Measurements from ENCODE around the gene MDM2.

The MDM2 gene

DNA sequence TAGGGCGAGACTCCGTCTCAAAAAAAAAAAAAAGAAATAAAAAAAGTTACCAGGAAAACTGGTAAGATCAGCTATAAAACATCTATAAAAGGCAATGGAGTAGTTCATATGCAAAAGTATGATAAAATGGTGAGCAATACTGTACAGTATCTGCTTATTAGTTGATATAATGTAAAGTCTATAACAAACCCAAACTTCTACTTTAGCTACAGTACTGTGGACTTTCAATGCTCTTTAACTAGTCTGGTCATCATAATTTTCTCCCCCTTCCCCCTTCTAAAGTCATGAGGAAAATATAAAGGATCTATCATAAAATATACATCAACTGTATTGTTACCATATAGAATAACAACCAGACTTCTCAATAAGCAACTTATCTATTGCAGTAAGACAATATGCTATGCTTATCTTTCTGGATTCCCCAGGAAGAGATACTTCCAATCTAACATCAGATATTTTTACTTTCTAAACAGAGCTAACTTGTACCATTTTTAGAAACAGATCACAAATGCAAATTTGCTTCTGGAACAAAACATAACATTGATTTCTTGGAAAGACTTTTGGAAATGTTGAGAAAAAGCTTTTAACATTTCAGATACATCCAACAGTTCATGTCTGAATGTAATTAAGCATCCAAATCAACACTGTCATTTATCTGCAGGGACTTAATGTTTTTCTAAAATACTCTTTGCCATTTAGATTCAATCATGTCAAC lies 43.8 kb downstream of the MDM2 start:
- no peak for DNase-seq (ENCODE audit: low spot score)

DNA sequence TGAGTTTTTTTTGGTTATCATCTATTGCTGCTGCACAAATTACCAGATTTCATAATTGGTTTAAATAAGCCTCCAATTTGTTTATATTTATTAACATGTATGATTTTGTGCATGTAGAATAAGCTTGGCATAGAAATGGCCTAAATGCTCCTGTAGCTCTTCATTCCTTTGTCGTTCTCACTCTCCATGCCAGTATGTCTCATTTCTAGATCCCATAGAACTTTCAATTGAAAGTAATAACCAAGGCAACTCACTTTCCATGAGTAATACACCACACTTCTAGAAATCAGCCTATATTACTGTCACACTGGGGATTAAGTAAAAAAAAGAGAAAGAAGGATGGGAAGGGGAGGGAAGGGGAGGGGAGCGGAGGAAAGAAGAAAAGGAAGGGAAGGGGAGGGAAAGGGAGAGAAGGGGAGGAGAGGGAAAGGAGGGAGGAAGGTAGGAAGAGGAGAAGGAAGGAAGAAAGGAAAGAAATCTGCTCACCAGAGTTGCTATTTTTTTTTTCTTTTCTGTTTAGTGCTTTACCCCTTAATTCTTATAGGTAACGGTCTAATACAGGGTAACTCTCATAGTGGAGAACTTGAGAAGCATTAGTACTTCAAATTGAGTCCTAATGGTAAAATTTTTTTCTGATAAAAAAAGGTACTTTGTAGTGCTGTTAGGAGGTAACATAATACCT lies 45.6 kb downstream of the MDM2 start:
- no peak for DNase-seq (ENCODE audit: low spot score)

DNA sequence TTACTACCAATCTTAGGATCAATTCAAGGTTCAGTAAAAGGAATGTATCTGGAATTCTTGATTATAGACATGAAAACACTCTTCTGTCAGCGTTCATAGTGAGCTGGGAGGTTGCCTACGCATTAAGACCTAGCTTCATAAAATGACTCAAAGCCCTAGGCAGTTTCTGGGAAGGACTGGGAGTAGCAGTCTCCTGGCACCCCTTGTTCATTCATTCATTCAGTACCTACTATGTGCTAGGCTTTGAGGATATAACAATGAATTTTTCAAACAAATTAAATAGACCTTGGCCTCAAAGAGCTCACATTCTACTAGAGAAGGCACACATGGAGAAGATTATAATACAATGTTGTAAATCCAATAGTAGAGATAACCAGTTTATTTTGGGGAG lies 46.1 kb downstream of the MDM2 start:
- no peak for DNase-seq (ENCODE audit: low spot score)

DNA sequence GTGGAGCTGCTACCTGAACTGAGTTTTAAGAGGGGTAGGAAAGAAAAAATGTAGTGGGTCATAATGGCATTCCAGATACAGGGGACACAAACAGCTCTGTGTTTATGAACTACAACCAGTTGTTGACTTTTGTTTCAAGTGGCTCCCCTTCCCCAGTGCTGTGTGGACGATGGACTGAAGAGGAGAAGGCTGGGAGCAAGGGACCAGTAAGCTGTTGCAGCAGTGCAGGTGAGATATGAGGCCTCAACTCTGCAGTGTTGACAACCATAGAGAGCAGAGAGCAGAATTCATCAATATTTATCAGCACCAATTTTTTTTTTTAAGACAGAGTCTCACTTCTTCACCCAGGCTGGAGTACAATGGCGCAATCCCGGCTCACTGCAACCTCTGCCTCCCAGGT lies 46.6 kb downstream of the MDM2 start:
- no peak for DNase-seq (ENCODE audit: low spot score)

DNA sequence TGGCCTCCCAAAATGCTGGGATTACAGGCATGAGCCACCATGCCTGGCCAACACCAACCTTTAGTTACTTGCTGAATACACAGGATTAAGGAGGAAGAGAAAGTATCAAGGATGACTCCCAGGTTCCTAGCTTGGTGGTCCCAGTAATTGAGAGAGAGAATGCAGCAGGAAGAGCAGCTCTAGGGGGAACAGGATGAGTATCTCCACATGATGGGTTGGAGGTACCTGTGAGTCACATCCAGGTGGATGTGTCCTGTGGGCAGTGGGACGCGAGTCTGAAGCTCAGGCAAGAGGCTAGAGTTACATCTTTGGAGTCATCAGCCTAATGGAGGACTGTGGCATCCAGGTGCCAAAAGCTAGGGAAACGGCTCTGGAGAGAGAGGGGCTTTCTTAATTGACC lies 47.1 kb downstream of the MDM2 start:
- no peak for DNase-seq (ENCODE audit: low spot score)

DNA sequence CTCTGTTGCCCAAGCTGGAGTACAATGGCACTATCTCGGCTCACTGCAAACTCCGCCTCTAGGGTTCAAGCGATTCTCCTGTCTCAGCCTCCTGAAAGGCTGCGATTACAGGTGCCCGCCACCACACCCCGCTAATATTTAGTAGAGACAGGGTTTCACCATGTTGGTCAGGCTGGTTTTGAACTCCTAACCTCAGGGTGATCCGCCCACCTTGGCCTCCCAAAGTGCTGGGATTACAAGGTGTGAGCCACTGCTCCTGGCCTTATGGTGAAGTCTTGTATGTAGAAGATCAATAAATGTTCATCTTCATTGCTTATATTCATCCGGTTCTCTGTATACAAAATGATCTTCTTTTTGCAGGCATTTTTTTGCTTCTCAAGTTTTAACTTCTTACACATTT lies 47.8 kb downstream of the MDM2 start:
- no peak for DNase-seq (ENCODE audit: low spot score)

DNA sequence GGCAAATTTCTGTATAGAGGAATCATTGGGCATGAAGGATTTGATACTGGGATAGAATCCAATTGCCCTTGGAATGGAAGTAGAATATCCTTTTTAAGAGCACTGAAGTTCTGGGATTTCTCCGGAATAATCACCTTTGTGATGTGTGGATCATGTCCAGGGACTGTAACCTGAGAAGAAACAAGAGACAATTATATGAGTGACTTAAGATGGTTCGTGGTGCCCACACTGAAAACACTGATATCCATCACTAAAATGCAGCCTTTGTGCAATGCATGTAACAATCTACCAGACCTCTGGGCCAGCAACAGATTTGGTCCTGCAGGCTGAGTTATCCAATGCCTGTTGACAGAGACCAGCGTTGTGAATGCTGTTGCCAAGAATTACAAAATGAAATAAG lies 48.5 kb downstream of the MDM2 start:
- DNase-seq (ENCODE audit: low spot score) = no peak

DNA sequence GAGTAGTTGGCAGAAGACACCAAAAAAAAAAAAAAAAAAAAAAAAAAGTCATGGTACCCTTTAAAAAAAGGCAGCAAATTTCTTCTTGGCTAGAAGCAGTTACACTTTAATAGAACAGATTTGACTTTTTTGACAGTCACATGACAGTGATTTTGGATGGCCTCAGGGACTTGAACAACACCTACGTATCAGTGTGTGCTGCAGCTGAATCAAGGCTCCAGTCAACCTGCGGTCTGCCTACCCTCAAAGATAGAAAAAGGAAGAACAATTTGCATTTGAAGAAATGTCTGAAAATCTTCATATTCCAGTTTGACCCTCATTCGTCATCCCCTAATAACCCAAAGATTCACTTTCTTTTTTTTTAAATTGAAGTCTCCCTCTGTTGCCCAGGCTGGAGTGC lies 53.9 kb downstream of the MDM2 start:
- DNase-seq (ENCODE audit: low spot score) = no peak

DNA sequence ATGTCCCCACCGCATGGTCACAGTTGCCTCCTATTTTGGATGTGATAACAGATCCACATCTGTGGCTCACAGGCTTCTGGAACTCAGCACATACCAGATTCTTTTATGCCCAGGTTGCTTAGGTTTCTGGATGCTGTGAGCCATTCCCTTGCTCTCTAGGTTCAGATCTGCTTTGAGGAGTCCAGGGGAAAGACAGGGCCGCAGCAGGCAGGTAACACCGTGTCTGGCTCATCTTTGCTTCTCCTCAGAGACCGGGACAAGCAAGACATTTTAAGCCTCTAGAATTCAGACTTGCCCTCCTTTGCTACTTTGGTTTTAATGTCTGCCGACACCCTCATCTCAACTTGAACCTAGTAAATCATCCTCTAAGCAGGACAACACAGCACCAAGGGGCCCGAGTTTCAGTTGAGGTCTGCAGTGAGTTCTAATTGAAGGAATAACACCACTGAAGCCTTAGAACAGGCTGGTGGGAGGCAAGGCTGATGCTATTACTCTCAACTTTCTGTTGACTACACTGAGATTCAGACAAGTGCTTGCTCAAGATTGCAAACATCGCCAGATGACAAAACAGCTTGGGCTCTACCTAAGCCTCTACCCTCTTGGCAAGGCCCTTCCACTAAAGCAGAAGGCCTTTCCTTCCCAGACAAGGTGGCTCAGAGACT lies 55.3 kb downstream of the MDM2 start:
- DNase-seq (ENCODE audit: low spot score) = no peak

DNA sequence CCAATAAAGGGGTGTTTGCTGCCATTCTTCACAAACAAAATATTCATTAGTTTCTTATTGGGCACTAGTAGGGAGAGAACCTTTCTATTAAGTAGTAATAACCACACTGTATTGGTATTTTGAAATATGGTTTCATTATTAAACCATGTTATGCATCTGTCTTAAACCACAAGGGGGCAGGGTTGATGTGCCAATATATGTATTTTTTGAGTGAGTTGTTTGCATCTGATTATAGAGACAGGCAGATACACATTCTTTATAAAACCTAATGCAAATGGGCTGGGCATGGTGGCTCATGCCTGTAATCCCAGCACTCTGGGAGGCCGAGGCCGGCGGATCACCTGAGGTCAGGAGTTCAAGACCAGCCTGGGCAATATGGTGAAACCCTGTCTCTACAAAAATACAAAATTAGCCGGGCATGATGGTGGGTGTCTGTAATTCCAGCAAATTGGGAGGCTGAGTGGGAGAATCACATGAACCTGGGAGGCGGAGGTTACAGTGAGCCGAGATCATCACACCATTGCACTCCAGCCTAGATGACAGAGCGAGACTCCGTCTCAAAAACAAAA lies 56.0 kb downstream of the MDM2 start:
- peak; percentile 64 for DNase-seq (ENCODE audit: low spot score)

DNA sequence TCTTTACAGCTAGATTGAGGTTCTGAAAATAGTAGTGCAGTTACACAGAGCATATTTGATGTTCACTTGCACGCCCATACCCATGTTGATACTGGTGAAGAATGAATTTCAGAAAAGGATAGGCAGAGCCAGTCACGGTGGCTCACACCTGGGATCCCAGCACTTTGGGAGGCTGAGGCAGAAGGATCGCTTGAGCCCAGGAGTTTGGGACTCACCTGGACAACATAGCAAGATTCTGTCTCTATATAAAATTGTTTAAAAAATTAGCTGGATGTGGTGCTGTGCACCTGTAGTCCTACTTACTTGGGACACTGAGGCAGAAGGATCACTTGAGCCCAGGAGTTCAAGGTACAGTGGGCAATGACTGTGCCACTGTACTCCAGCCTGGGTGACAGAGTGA lies 56.6 kb downstream of the MDM2 start:
- no peak for DNase-seq (ENCODE audit: low spot score)

DNA sequence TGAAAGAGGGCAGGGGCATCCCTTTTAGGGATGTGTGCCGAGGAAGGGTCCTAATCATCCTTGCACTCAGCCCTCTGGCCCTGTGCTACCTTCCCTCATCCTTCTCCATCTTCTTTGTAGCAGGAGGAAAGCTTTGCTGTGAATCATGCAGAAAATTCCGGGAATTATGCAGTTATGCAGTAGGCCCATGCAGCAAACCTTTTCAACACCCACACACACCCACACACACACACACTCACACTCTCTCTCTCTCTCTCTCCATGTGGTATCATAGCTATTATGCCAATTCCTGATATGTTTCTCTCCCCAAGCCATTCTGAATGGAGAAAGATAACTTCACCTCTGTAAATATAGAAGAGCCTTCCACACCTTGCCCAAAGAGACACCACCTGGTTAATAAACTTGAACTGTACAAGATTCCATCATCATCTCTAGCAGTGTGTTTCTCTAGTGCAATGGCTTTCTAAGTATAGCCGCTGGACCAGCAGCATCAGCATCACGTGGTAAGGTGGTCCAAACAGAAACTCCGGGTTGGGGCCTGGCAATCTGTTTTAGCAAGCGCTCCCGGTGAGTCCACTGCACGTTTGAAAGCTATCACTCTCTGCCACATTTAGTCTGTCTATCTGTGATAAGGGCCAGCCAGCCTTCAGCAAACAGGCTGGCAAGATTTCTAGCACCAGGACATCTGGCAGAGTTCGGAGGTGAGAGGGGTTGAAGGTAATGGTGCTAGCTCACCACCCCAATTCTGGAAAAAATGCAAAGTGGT lies 57.6 kb downstream of the MDM2 start:
- no peak for DNase-seq (ENCODE audit: low spot score)

DNA sequence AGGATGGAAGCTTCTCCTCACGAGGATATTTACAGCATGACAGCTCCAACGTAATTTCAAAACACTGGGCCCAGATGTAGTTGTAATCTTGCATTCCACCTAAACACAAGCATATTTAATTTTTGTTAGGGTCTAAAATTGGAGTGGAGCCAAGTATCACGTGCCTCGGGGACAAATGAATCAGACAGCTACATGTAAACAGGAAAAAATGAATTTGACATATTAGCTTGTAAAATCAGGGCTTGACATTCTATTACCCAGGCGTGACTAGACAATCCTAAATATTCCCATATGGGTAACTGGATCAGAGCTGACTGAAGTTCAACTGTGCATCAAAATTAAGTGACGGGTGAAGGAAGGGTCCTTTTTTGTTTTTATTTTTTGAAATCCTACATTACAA lies 59.0 kb downstream of the MDM2 start:
- no peak for DNase-seq (ENCODE audit: low spot score)

DNA sequence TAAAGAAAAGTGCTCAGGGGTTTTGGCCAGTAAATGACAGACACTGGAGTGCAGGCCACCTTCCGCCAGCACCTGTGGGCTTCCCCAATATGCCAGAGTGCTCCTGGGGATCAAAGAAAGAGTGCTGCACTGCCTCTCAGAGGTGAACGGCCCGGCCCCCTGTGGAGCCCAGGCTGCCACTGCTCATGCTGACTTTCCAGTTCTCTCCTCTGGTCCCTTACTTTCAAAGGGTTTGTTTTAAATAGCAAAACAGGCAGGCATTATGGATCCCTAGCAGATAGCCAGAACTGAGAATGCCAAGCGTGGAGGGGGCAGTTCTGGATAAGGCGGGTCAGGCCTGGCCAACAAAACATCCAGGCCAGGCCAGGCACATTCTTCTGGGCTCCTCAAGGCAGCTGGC lies 59.6 kb downstream of the MDM2 start:
- DNase-seq (ENCODE audit: low spot score) = no peak

DNA sequence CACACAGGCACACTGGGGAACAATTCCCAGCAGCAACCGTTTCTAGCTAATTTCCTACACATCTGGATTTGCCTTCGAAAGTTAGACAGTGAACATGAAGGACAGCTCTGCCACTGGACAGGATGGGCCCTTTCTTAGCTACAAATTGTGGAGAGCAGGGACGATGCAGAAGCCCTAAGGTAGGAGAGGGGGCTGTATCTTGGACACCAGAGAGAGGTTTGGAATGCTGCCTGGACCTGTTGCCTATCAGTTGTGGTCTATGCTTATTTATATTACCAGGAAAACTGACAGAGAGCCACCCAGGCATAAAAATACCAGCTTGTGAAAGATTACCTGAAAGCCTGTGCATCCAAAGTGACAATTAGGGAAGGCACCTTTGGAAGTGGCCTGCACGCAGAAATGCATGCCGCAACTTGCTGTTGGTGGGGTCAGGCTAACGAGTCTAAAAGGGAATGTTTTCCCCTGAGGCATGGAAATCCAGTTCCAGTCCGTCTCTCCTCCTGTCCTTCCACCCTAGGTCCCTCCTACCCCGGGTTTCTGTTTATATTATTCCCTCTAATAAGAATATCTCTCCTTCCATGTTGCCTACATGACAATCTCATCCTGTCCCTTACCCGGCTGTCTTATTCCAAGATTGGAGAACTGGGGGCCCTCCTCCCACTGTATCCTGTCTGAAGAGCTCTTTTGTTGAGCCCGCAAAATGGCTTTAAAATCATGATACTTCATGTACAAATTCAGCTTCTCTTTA lies 60.2 kb downstream of the MDM2 start:
- no peak for DNase-seq (ENCODE audit: low spot score)

DNA sequence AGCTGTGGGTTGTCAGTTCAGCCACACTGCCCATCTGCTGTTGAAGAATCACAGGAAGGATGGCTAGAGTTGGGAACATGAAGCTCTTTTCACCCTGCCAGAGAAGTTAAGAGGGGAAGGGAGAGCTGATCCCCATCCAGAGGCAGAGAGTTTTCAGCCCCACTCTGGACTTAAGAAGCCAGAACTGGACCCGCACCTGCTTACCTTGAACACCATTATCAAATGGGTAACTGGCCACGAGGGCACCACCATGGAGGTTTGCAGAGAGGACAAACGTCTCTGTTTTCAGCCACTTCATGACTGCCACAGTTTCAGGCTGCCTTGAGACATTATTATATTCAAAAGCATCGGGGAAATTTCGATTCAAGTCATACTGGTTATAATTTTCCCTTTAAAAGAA lies 62.0 kb downstream of the MDM2 start:
- no peak for DNase-seq (ENCODE audit: low spot score)

DNA sequence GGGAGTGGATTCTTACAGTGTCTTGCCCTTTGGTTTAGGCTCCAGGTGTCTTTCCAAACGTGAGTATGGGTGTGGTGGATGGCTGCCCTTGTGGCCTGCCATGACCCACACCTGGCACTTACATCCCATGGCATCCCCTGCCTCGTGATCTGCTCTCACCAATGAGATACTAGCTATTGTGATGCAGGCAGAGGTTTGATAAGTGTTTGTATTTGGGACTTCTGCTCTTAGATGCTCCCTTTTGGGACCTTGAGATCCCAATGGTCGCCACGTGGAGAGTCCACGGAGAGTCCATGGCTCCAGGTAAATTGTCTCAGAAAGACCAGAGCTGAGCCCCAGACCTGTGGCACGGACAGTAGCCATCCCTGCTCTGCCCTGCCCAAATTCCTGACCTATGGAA lies 62.5 kb downstream of the MDM2 start:
- DNase-seq (ENCODE audit: low spot score) = no peak

DNA sequence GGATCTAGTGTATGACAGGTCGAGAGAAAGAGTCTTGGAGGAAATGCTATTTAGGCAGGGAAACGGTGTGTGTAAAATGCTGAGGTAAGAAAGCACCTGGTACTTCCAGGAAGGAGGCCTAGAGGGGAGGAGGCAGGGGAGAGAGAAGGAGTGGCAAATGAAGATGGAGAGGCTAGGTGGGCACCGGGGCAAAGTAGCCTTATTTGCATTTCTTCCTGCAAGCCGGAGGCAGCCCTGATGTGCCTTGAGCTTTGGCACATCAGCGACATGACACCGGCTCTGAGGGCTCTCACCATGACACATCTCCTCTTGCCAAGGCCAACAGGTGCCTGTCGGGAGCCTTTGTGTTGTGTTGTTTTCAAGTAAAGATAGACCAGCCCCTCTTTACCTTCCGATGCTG lies 63.4 kb downstream of the MDM2 start:
- no peak for DNase-seq (ENCODE audit: low spot score)

DNA sequence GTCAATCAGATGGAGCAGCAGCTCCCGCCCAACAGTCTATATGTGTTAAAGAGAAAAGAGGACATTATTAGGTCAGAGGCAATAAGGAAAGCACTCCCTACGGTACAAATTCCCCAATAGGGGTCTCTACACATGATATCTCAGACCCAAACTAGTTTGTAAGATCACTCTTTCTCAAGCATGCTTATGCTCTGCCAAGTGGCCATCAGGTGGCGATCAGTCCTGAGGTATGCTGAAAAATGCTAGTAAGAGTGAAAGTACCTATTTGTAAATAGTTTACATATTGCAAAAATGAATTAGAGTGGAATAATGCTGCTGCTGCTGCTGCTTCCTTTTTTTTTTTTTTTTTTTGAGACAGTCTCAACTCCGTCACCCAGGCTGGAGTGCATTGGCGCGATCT lies 63.9 kb downstream of the MDM2 start:
- DNase-seq (ENCODE audit: low spot score) = peak; percentile 34

DNA sequence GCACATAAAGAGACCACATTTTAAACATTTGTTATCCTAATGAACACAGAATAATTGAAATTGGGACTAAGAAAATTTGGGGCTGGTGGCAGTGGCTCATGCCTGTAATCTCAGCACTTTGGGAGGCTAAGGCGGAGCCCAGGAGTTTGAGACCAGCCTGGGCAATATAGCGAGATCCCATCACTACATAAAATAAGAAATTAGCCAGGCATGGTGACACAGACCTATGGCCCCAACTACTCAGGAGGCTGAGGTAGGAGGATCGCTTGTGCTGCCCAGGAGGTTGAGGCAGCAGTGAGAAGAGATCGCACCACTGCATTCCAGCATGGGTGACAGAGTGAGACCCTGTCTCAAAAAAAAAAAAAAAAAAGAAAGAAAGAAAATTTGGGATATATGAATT lies 65.3 kb downstream of the MDM2 start:
- DNase-seq (ENCODE audit: low spot score) = no peak

DNA sequence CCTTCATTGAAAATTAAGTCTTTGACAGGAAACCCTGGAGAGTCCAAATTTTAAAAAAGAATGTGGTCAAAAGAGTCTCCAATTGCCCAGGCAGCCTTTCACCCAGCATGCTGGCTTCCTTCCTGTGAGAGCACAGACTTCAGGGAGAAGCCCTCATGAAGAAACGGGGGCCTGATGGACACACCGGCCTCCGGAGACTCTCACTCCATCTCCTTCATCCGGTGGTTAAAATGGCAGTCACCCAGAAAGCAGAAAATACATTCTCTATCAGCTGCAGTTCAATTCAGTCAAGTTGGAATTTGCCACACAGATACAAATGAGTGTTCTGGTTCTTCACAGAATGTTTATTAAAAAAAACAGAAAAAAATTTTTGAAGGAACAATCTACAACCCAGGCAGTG lies 68.5 kb downstream of the MDM2 start:
- no peak for DNase-seq (ENCODE audit: low spot score)

DNA sequence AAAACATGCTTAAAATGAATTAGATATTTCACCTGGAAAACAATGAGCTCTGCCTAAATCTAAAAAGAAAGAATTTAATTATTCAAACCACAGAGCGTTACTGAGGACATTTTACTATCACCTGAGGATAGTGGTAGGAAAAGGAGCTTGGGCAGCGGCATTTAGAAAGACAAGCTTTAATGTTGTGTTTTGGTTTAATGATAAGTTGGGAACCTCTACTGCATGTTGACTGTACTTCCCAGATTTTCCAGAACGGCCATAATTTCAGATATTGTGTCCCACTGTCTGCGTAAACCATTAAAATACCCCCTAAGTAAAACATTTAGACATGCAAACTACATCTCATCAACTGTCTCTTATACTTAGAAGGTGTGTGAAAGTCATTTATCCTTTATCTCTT lies 69.6 kb downstream of the MDM2 start:
- no peak for DNase-seq (ENCODE audit: low spot score)
